Skin of body (tissue), 2 donors: ENCODE data around the gene C1orf116. TPM values are rescaled to one million over a fixed set of nuclear protein-coding genes. Genes with fewer than 3 reads are reported as not detected.
A peak's percentile ranks its signal among the peaks of the same experiment; 100 is the strongest.

Source experiments
- DNase-seq: peaks from one replicate; lab custom pipeline; 2025; lab: John Stamatoyannopoulos, UW
- total RNA-seq: library from RNA; depleted of rRNA; stranded (reverse); fragments of >200 nt; gene quantifications from one replicate; pipeline ENCODE4 v1.2.3, GENCODE V29; 2014

Gene C1orf116
- total RNA-seq, 1 donor from 2014 or later, result 6.4 TPM

DNA sequence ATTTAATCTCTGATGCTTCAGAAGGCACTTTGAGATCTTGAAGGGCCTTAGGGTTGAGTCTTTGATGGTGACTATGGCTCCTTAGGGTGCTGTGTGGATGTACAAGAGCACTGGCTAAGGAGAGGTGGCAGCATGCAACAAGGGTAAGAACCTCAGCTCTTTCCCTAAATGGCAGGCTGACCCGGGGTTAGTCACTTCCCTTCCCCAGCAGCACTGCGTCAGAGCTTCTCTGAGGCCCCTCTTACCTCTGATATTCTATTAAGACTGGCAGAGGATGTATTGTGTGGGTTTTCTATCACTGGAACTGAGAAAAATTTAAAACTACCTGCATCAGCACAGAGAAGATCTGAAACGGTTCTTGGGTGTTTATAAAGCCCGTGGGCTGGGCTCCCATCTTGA is 11.8 kb downstream of the C1orf116 start:
- DNase-seq, result no peak

DNA sequence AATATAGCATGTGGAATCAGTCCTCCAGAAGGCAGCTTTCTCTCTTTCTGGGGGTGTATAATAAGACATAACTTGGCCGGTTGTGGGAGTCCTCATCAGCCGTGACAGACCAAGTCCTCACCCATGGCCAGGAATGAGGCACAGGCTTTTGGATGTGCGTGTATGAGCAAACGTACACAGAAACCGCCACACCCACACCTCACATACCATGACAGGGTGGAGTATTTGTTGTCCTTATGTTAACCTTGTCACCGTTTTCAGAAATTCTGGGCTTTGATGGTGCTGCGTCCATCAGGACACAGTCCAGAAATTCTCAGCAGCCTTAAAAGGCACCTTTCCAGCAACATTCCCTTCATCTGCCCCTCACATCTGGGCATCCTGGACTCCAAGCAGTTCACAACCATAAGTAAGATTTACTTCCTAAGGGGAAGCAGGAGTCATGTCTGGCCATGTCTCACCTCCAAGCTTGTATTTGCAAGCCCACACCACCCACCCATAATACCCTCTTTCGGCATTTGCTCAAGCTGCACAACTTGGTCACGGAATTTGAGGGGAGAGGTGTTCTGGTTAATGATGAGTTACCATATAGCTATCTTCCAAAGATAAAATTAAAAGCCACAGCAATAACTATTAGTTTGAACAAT is 12.4 kb downstream of the C1orf116 start:
- peak; percentile 6 for DNase-seq

GRCh38 chr1:207019661-207020060 is 12.9 kb downstream of the C1orf116 start:
- DNase-seq, result no peak

DNA sequence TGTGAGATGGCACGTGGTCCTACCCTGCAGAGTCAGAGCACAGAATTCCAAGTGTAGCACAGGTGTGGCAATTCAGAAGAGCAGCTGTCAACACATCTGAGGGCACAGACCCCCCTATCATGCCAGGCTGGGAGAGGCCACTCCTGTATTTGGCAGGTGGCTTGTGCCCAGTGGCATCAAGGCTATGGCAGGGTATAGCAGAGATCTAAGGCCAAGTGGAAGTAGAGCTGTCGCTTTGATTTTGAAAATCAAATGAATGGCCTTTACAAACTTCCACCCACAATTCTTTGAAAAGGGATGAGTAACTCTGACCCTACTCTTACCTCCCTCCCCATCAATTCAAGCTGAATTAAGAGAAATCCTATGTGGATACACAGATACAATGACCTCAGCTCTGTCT is 13.4 kb downstream of the C1orf116 start:
- no peak for DNase-seq

DNA sequence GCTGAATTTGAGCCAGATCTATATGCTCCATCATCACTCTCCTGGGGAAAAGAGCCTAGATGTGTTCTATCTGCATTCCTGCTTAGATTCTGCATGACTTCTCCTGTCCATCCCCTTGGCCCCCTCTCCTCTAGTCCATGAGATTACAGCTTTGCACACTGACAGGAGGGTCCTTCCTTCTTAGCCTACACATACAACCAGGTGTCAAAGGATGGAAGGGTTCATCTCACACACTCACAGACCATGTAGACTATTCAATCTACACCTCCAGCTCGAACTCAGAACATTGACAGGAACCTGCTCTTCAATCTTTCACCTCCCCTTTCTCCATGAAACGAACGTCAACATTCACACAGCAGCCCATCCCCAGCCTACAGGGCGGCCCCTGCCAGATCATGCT is 13.8 kb downstream of the C1orf116 start:
- no peak for DNase-seq

DNA sequence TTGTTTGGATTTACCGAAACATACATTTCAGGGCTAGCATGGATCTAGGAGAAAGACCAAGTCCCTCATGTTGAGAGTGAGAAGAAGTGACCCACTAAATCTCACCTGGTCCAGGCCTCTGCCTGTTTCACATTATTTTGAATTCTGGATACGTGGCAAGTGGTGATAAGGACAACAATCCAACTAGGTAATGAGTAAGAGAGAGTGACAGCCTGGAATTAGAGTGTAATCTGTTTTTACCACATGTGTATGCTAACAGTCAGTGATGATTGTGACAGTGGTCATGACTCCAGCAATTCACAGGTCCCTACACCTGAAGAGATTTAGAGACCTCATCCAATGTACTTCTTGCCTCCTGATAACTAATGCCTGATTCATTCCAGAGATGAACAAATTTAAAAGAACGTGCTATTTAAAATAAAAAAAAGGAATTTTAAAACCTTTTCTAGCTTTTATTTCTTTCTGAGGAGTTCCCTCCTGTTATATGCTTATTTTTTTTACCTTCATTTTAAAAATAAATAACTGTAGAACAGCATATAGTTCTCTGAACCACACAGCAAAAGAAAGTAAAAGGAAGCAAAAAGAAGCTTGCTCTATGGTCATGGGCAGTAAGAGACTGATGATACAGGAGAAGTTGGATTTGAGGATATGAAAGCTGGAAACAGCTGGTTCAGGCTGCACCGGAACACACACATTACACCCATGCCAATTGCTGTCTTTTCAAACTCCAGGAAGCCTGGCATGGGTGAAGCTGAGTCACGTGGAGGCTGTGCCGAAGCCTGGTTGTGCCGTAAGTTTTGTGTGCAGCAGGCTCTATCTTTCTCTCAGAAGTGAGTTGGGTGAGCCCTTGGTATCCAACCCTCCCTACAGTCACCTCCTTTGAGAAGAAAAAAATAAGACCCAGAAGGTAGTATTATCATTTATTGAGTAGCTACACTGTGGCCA is 14.7 kb downstream of the C1orf116 start:
- peak; percentile 23 for DNase-seq

GRCh38 chr1:207015791-207016190 is 16.8 kb downstream of the C1orf116 start:
- no peak for DNase-seq

- no peak for DNase-seq
Observed at GRCh38 chr1:207014728-207015127, 17.8 kb downstream of the C1orf116 start.

DNA sequence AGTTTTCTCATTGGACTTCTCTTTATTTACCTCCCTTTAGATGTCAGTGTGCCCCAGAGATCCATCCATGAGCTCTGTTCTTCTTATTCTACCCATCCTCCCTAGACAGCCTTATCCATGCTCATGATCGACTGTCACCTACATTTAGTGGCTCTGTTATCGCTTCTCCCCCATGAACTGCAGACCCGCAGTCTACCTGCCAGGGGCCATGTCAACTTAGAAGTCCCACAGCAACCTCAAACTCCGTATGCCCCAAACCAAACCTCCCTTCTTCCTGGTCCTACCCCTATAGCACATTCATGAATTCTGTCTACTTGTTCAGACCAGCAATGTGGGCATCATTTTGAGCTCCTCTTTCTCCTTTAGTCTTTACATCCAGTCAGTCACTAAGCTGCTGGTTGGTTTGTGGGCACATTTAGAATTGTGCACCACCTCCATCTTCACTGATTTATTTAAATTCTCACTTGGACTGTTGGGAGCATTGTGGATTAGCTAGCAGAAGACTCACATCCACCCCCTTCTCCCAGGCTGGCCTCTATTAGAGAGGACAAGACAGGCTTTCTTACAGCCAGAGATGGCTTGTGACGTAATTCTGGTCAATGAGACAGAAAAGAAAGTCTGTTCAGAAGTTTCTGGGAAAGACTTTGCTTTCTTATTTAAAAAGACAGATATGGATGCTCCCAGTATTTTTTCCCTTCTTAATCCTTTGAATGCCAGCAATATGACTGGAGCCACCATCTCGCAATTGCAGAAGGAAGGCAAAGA is 19.1 kb downstream of the C1orf116 start:
- DNase-seq, result no peak

GRCh38 chr1:207010726-207011125 is 21.8 kb downstream of the C1orf116 start:
- DNase-seq, result no peak

DNA sequence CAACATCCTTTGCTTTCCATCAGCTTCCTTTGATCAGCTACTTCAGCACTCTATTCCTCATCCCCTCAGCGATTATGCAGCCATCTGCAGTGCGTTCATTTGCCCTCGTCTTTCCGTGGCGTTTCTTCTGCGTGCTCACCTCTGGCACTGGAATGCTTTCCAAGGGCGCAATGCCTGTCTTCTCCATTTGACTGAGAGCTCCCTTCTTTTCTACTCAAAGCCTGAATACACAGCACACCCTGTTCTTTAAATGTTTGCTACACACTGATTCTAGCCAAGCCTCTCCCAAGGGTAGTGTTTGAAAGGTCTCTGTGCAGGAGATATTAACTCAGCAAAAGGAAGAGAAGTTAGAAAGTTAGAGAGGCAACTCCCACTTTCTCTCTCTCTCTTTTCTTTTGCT is 22.6 kb downstream of the C1orf116 start:
- DNase-seq, result no peak

DNA sequence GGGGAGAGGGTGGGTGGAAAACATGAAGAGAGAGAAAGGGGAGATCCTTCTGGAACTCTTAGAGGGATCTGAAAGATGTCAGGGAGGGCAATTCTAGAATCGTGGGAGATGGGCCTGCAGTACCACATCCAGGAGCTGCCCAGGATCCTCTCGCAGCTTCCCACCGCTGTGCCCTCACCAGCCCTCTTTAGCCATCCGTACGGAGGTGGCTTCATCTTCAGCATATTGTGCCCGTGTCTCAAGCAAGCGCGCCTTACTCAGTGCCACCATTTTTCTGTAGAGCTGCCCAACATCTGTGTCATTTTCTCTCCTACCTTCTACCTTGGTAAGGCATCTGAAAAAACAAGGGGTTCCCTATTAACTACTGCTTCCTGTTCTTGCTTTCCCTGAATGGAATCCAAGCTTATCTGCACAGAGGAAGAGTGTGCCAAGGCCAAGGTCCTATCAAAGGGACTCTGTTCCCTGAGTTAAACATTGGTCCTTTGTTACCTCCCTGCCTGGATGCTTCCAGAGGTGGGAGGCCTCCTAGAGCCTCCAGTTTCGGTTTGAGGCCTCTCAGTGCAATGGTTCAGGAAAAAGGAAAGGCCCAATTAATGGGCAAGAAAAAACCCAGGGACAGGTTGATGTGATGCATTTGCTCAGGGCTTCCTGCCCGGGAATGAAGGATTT is 23.2 kb downstream of the C1orf116 start:
- no peak for DNase-seq

- DNase-seq, result peak; percentile 7
Observed at GRCh38 chr1:207007352-207008033, 25.1 kb downstream of the C1orf116 start.

GRCh38 chr1:207006914-207007313 is 25.6 kb downstream of the C1orf116 start:
- no peak for DNase-seq

- DNase-seq, result no peak
Observed at GRCh38 chr1:207006083-207006482, 26.5 kb downstream of the C1orf116 start.

DNA sequence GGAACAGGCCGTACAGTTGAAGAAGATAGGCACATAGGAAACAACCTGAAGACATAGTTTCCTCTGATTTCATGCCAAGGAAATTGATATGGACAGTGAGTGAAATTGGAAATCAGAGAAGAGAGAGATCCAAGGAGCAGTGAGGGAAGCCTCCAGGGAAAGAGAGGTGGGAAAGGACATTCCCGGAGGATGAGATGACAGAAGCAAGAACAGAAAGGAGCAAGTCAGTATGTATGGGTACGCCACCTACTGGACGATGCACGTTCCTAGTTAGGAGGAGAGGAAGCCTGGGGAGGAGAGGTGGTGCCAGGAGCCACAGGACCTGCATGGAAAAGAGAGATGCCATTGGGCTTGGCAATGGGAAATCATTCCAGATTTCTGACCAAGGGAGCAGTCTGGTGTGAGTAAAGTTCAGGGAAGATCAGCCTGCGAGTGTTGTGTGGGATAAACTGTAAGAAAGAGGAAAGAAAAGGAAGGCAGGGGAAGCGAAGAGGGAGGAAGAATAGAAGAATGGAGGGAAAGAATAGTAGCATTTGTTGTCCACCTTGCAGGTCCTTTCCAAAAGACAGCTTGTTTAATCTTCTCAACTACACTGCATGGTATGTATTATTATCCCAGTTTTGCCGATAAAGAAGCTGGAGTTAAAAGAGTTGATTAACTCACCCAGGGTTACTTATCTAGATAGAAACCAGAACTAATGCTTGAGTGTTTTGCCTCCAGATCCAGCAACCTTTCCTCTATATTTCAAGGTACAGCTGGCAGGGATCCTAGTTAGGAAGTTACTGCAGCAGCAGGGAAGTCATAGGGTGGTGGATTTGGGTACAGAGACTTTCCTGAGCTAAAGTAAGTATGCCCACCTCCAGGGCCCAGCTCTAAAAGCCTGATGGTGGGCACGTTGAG is 27.4 kb downstream of the C1orf116 start:
- DNase-seq, result no peak

- DNase-seq, result no peak
Observed at GRCh38 chr1:207003210-207003609, 29.3 kb downstream of the C1orf116 start.

DNA sequence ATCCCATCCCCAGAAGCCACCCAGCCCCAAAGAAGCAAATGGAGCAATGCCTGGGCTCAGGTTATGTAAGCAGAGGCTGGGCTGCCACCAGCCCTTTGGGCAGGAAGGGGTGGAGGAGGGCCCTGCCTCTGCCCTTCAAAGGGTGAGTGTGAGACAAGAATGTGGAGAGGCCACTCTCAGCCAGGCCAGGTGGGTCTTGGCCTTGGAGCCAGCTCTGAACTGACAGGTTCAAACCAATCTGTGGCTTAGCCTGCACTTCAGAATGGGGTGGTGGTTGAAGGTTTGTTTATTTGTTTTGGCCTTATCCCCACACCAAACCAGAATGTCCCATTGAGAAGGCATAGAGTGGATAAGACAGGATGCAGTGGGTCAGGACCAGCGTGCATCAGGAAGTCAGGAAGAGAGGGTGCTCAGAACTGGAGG is 29.8 kb downstream of the C1orf116 start:
- no peak for DNase-seq

DNA sequence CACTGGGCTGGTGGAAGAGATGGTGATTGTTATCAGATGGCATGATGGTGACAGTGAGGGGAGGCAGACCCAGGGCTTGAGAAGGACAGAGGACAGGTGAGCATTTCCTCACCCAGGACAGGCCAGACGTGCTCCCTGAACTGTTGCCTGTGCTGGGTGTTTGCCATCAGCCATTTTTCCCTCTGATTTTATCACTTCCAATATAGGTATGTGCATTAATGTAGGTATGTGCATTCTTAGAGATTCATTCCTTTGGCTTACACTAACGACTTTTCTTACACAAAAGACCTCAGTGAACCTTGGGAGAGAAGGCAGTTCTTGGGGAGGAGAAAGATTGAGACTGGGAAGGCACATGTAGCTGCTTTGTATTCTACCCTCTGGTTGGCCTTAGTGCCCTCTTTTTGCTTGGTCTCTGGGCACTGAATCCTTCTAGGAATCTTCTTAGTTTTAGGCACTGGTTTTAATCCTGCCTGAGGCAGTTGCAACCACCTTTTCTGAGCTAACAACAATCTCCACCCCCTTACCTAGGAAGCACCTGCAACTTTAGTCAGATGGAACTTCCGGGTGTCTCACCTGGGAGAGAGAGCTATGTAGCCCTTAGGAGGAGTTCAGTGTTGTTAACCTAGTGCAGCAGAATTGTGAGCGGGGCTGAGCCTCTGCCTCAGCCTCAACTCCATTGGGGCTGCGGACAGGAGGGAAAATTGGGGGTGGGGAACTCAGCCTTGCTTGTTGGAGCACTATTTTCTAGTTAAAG is 30.9 kb downstream of the C1orf116 start:
- DNase-seq, result no peak
